MCF 10A (cell line): ENCODE data around the gene AEBP1. TPM values are rescaled to one million over a fixed set of nuclear protein-coding genes. Genes with fewer than 3 reads are reported as not detected.

Source experiments
- BruUV-seq: library from RNA; stranded (reverse); fragments of 400-500 nt; replicated peaks from 2 replicates; lab custom pipeline; 2021; lab: Mats Ljungman, UMichigan
- CTCF ChIA-PET: fragments of 300-600 bp; sonication (Branson Sonifier 250); formaldehyde crosslinking; extraction: SDS; loops from one replicate; lab custom pipeline; 2021; ENCODE audit warnings: antibody characterized with exemption, inconsistent platforms; lab: Yijun Ruan, JAX
- POLR2A ChIA-PET: fragments of 300-600, 350-650 bp; sonication (Branson Sonifier 250); formaldehyde crosslinking; extraction: SDS; loops from one replicate; lab custom pipeline; 2020; ENCODE audit warnings: antibody characterized with exemption, inconsistent platforms; lab: Yijun Ruan, JAX
- DNase-seq: peaks from one replicate; pipeline ENCODE4 v3.0.0-alpha.2; 2018; ENCODE audit not compliant: unreplicated experiment
- H3K27ac Mint-ChIP-seq: one replicate; pipeline ENCODE4 v1.8.0; 2022; ENCODE audit warnings: mild to moderate bottlenecking, low read depth, mixed read lengths; ENCODE audit not compliant: unreplicated experiment
- H3K27me3 Mint-ChIP-seq: one replicate; pipeline ENCODE4 v1.8.0; 2022; ENCODE audit warnings: mixed read lengths; ENCODE audit not compliant: insufficient read depth, unreplicated experiment
- H3K36me3 Mint-ChIP-seq: one replicate; pipeline ENCODE4 v1.8.0; 2022; ENCODE audit warnings: mild to moderate bottlenecking, moderate library complexity, mixed read lengths; ENCODE audit not compliant: insufficient read depth, unreplicated experiment
- H3K4me1 Mint-ChIP-seq: one replicate; pipeline ENCODE4 v1.8.0; 2022; ENCODE audit warnings: mixed read lengths; ENCODE audit not compliant: insufficient read depth, unreplicated experiment
- H3K4me3 Mint-ChIP-seq: one replicate; pipeline ENCODE4 v1.8.0; 2022; ENCODE audit warnings: mild to moderate bottlenecking, moderate library complexity, mixed read lengths; ENCODE audit not compliant: unreplicated experiment
- H3K9me3 Mint-ChIP-seq: one replicate; pipeline ENCODE4 v1.8.0; 2022; ENCODE audit warnings: mixed read lengths; ENCODE audit not compliant: unreplicated experiment
- CTCF ChIP-seq: fragments of 200-600 bp; IDR thresholded peaks from one replicate; pipeline ENCODE4 v1.8.0; 2022; ENCODE audit warnings: antibody characterized with exemption, mild to moderate bottlenecking; ENCODE audit not compliant: unreplicated experiment
- intact Hi-C: fragments of 100-400 bp; cut with micrococcal nuclease; formaldehyde crosslinking; loops from 2 replicates; pipeline ENCODE4 v1.14.1; 2022
- total RNA-seq: library from RNA; stranded (reverse); gene quantifications from 2 replicates; pipeline ENCODE4 v1.2.3, GENCODE V29; 2022

AEBP1 gene
- total RNA-seq, 1 experiment from 2014 or later, result not detected

- intact Hi-C loops, result no loop called here
- Mint-ChIP-seq H3K36me3 (no peaks in the 10 kb centered on the region), H3K4me1 (peaks cover 4% of the 10 kb centered on the region), H3K9me3 (no peaks in the 10 kb centered on the region), H3K27me3 (no peaks in the 10 kb centered on the region), H3K4me3 (no peak overlapping the region), H3K27ac (no peak overlapping the region)
- no TSS peak for BruUV-seq
- ChIA-PET POLR2A (no interaction called here), CTCF (interaction anchor here (0.7 kb wide), 1 partner anchor 245 kb away, joined by 4 read pairs; no protein-coding TSS in a partner anchor)
- DNase-seq, result no peak
- no peak for TF ChIP-seq CTCF
Observed at GRCh38 chr7:44157116-44158080, 53.3 kb downstream of the AEBP1 start.

GRCh38 chr7:44158096-44158872 lies 54.1 kb downstream of the AEBP1 start:
- ChIA-PET POLR2A (no interaction called here), CTCF (no interaction called here)
- no peak for TF ChIP-seq CTCF
- H3K27ac Mint-ChIP-seq, result no peak overlapping the region
- no TSS peak for BruUV-seq
- H3K36me3 Mint-ChIP-seq, result no peaks in the 10 kb centered on the region
- H3K4me3 Mint-ChIP-seq, result no peak overlapping the region
- H3K9me3 Mint-ChIP-seq, result no peaks in the 10 kb centered on the region
- H3K4me1 Mint-ChIP-seq, result peaks cover 13% of the 10 kb centered on the region
- no peak for DNase-seq
- intact Hi-C loops, result no loop called here
- H3K27me3 Mint-ChIP-seq, result no peaks in the 10 kb centered on the region

GRCh38 chr7:44158873-44159631 lies 54.9 kb downstream of the AEBP1 start:
- intact Hi-C loops, result no loop called here
- H3K4me3 Mint-ChIP-seq, result no peak overlapping the region
- peaks cover 19% of the 10 kb centered on the region for H3K4me1 Mint-ChIP-seq
- no peak for TF ChIP-seq CTCF
- H3K27ac Mint-ChIP-seq, result no peak overlapping the region
- ChIA-PET CTCF (no interaction called here), POLR2A (no interaction called here)
- DNase-seq, result no peak
- H3K27me3 Mint-ChIP-seq, result no peaks in the 10 kb centered on the region
- H3K9me3 Mint-ChIP-seq, result no peaks in the 10 kb centered on the region
- H3K36me3 Mint-ChIP-seq, result no peaks in the 10 kb centered on the region
- no TSS peak for BruUV-seq
